Common myeloid progenitor, CD34-positive (primary cell): ENCODE data around the gene PLEKHO2.

Experiments
- CTCF ChIA-PET: fragments of 350-600 bp; sonication (Branson Sonifier 250); formaldehyde crosslinking; loops from one replicate; lab custom pipeline; 2021; ENCODE audit warnings: antibody characterized with exemption; lab: Charles Lee
- POLR2A ChIA-PET: fragments of 350-600 bp; sonication (Branson Sonifier 250); formaldehyde crosslinking; loops from one replicate; lab custom pipeline; 2021; ENCODE audit warnings: antibody characterized with exemption; lab: Charles Lee
- DNase-seq, 3 donors: peaks; one replicate each; pipeline versions ENCODE4 v3.0.0 to v3.0.0-alpha.2; 2013
- H3K27ac ChIP-seq, 2 experiments: 1 replicate in 1 of 2; 2 replicates in 1 of 2; pipeline ENCODE4 v1.7.0; 2013; ENCODE audit warnings: inconsistent platforms in 2 of 2, low read length in 2 of 2, mild to moderate bottlenecking in 2 of 2, low read depth in 1 of 2, moderate library complexity in 1 of 2; ENCODE audit not compliant: severe bottlenecking in 2 of 2, insufficient read depth in 1 of 2, poor library complexity in 1 of 2
- H3K27me3 ChIP-seq, 5 experiments: replicated peaks in 2 of 5; 1 replicate in 3 of 5; 2 replicates in 2 of 5; pipeline versions ENCODE4 v1.6.1 to v1.7.0; 2013; ENCODE audit warnings: low read length in 4 of 5, mild to moderate bottlenecking in 2 of 5, moderate library complexity in 2 of 5, inconsistent platforms in 1 of 5; ENCODE audit not compliant: insufficient read depth in 5 of 5, control insufficient read depth in 4 of 5
- H3K36me3 ChIP-seq, 4 experiments: 1 replicate in 2 of 4; 2 replicates in 2 of 4; pipeline versions ENCODE4 v1.6.1 to v1.7.0; 2013; ENCODE audit warnings: low read length in 3 of 4, control low read depth in 1 of 4, mild to moderate bottlenecking in 1 of 4; ENCODE audit not compliant: control insufficient read depth in 4 of 4, insufficient read depth in 4 of 4
- H3K4me1 ChIP-seq, 4 experiments: 1 replicate in 3 of 4; 2 replicates in 1 of 4; pipeline versions ENCODE4 v1.6.1 to v1.7.1; 2013; ENCODE audit warnings: low read length in 3 of 4, mild to moderate bottlenecking in 3 of 4, control low read depth in 1 of 4, inconsistent platforms in 1 of 4, moderate library complexity in 1 of 4; ENCODE audit not compliant: control insufficient read depth in 4 of 4, insufficient read depth in 4 of 4; ENCODE audit errors: control extremely low read depth in 1 of 4
- H3K4me3 ChIP-seq, 7 experiments: 1 replicate in 4 of 7; 2 replicates in 3 of 7; pipeline versions ENCODE4 v1.5.1 to v1.7.0; 2013; ENCODE audit warnings: mild to moderate bottlenecking in 7 of 7, low read length in 6 of 7, moderate library complexity in 6 of 7, inconsistent platforms in 2 of 7, low read depth in 2 of 7, control low read depth in 1 of 7; ENCODE audit not compliant: insufficient read depth in 4 of 7, control insufficient read depth in 1 of 7; ENCODE audit errors: extremely low read depth in 1 of 7
- H3K9me3 ChIP-seq, 5 experiments: 1 replicate in 4 of 5; 2 replicates in 1 of 5; pipeline versions ENCODE4 v1.6.1 to v1.7.1; 2013; ENCODE audit warnings: low read length in 4 of 5, mild to moderate bottlenecking in 2 of 5, inconsistent platforms in 1 of 5, low read depth in 1 of 5, moderate library complexity in 1 of 5; ENCODE audit not compliant: control insufficient read depth in 4 of 5, insufficient read depth in 2 of 5; ENCODE audit errors: control extremely low read depth in 1 of 5
- WGBS: methylation state at CpG from one replicate; pipeline ENCODE4 v1.1.5; 2013; ENCODE audit not compliant: insufficient coverage; 5-methylcytosine and 5-hydroxymethylcytosine counted together

PLEKHO2 gene

GRCh38 chr15:64865998-64866520, 24.3 kb downstream of the PLEKHO2 start:
- 96% methylated on average over 6 of the region's 6 CpGs for WGBS
- CTCF ChIA-PET = interaction anchor here (2.5 to 3.7 kb wide), 2 partner anchors 9 to 10 kb away, joined by 6 to 14 read pairs; no protein-coding TSS in a partner anchor
- peaks cover 0 to 18% (median 10%) of the 10 kb centered on the region in 4 experiments for H3K4me1 ChIP-seq
- no peaks in the 10 kb centered on the region for H3K27me3 ChIP-seq
- H3K4me3 ChIP-seq = no peak overlapping the region
- H3K27ac ChIP-seq = peak overlapping the region in 1 of 2 experiments; percentile 4
- H3K36me3 ChIP-seq = peaks cover 2 to 61% (median 42%) of the 10 kb centered on the region in 4 experiments
- H3K9me3 ChIP-seq = no peaks in the 10 kb centered on the region
- POLR2A ChIA-PET = interaction anchor here (2.0 kb wide), 1 partner anchor 28 kb away, joined by 7 read pairs; no protein-coding TSS in a partner anchor
- no peak for DNase-seq

GRCh38 chr15:64869501-64869900, 27.8 kb downstream of the PLEKHO2 start:
- Histone ChIP-seq H3K9me3 (no peaks in the 10 kb centered on the region), H3K36me3 (peaks cover 0 to 34% (median 26%) of the 10 kb centered on the region in 4 experiments), H3K4me3 (no peak overlapping the region), H3K4me1 (peaks cover 3 to 28% (median 22%) of the 10 kb centered on the region in 4 experiments), H3K27ac (no peak overlapping the region), H3K27me3 (no peaks in the 10 kb centered on the region)
- peak in 1 of 3 donors; percentile 30 for DNase-seq
- ChIA-PET POLR2A (no interaction called here), CTCF (interaction anchor here (0.8 kb wide), 1 partner anchor 24 kb away, joined by 3 read pairs; no protein-coding TSS in a partner anchor)

GRCh38 chr15:64870353-64870752, 28.6 kb downstream of the PLEKHO2 start:
- peak overlapping the region in 1 of 2 experiments; percentile 49 for H3K27ac ChIP-seq
- H3K4me1 ChIP-seq = peaks cover 3 to 30% (median 23%) of the 10 kb centered on the region in 4 experiments
- peaks cover 0 to 26% (median 21%) of the 10 kb centered on the region in 4 experiments for H3K36me3 ChIP-seq
- H3K9me3 ChIP-seq = no peaks in the 10 kb centered on the region
- ChIA-PET POLR2A (interaction anchor here (0.5 to 1.1 kb wide), 3 partner anchors 12 to 23 kb away, joined by 3 to 6 read pairs (median 3); no protein-coding TSS in a partner anchor), CTCF (interaction anchor here (0.8 to 0.9 kb wide), 2 partner anchors 9 to 24 kb away, joined by 3 read pairs; no protein-coding TSS in a partner anchor)
- H3K27me3 ChIP-seq = no peaks in the 10 kb centered on the region
- WGBS = 11% methylated on average over 8 of the region's 9 CpGs
- peak in 2 of 3 donors; percentile 87 to 91 for DNase-seq
- H3K4me3 ChIP-seq = no peak overlapping the region

GRCh38 chr15:64875641-64876223, 34.0 kb downstream of the PLEKHO2 start:
- Histone ChIP-seq H3K4me3 (no peak overlapping the region), H3K27me3 (no peaks in the 10 kb centered on the region), H3K4me1 (peaks cover 3 to 51% (median 41%) of the 10 kb centered on the region in 4 experiments), H3K27ac (no peak overlapping the region), H3K36me3 (no peaks in the 10 kb centered on the region), H3K9me3 (no peaks in the 10 kb centered on the region)
- DNase-seq = no peak
- CTCF ChIA-PET = interaction anchor here (1.2 to 3.6 kb wide), 6 partner anchors 10 to 35 kb away, joined by 3 to 14 read pairs (median 5); no protein-coding TSS in a partner anchor
- WGBS = 100% methylated on average over 2 of the region's 3 CpGs
- POLR2A ChIA-PET = no interaction called here

GRCh38 chr15:64877435-64877834, 35.7 kb downstream of the PLEKHO2 start:
- DNase-seq = peak in 1 of 3 donors; percentile 34
- H3K9me3 ChIP-seq = no peaks in the 10 kb centered on the region
- ChIA-PET CTCF (interaction anchor here (1.0 to 3.6 kb wide), 6 partner anchors 10 to 27 kb away, joined by 3 to 14 read pairs (median 4); no protein-coding TSS in a partner anchor), POLR2A (interaction anchor here (1.3 kb wide), 1 partner anchor 19 kb away, joined by 3 read pairs; no protein-coding TSS in a partner anchor)
- H3K27me3 ChIP-seq = no peaks in the 10 kb centered on the region
- H3K36me3 ChIP-seq = no peaks in the 10 kb centered on the region
- peak overlapping the region in 1 of 2 experiments; percentile 61 for H3K27ac ChIP-seq
- H3K4me3 ChIP-seq = peak overlapping the region in 1 of 7 experiments; percentile 28
- peaks cover 11 to 68% (median 54%) of the 10 kb centered on the region in 4 experiments for H3K4me1 ChIP-seq
- WGBS = 3% methylated on average over 3 of the region's 3 CpGs

- POLR2A ChIA-PET = no interaction called here
- 90% methylated on average over 4 of the region's 8 CpGs for WGBS
- DNase-seq = no peak
Measured at GRCh38 chr15:64878705-64879104, 37.0 kb downstream of the PLEKHO2 start.

More at GRCh38 chr15:64878705-64879104, 37.0 kb downstream of the PLEKHO2 start:
- H3K36me3 ChIP-seq = no peaks in the 10 kb centered on the region
- no peaks in the 10 kb centered on the region for H3K9me3 ChIP-seq
- H3K4me3 ChIP-seq = no peak overlapping the region
- H3K27me3 ChIP-seq = no peaks in the 10 kb centered on the region
- H3K27ac ChIP-seq = no peak overlapping the region
- H3K4me1 ChIP-seq = peaks cover 14 to 73% (median 58%) of the 10 kb centered on the region in 4 experiments
- CTCF ChIA-PET = interaction anchor here (1.0 to 3.6 kb wide), 5 partner anchors 9 to 28 kb away, joined by 3 to 14 read pairs (median 4); no protein-coding TSS in a partner anchor
